ENCODE data around the gene PER3. TPM values are rescaled to one million over a fixed set of nuclear protein-coding genes. Genes with fewer than 3 reads are reported as not detected.

The PER3 gene
- total and polyA plus RNA-seq, 8 donors = 4.6 to 13.9 (median 9.6) TPM

- Histone ChIP-seq H3K36me3 (no peaks in the 10 kb centered on the region), H3K4me1 (no peaks in the 10 kb centered on the region), H3K27ac (no peak overlapping the region), H3K9me3 (no peaks in the 10 kb centered on the region), H3K4me3 (no peak overlapping the region), H3K27me3 (no peaks in the 10 kb centered on the region)
- WGBS, 2 donors = 88% methylated on average over 15 of the region's 15 CpGs
- TF ChIP-seq CTCF (IDR thresholded peaks at IDR 0.05) = no peak
- ATAC-seq = no peak
- DNase-seq = no peak
- intact Hi-C loops (cut with DNase I) = no loop called here
- FAIRE-seq = no peak
These were observed 77.4 kb downstream of the PER3 start for GRCh38 chr1:7861452-7861851.

- FAIRE-seq = no peak
- no peak overlapping the region for H3K4me3 ChIP-seq
- no peak overlapping the region for H3K27ac ChIP-seq
- no peaks in the 10 kb centered on the region for H3K4me1 ChIP-seq
- WGBS, 2 donors = 83 to 88% methylated on average over 17 of the region's 17 CpGs
- ATAC-seq = no peak
- H3K36me3 ChIP-seq = no peaks in the 10 kb centered on the region
- intact Hi-C loops (cut with DNase I) = no loop called here
- no peak for TF ChIP-seq CTCF (IDR thresholded peaks at IDR 0.05)
- H3K27me3 ChIP-seq = no peaks in the 10 kb centered on the region
- no peak for DNase-seq
- no peaks in the 10 kb centered on the region for H3K9me3 ChIP-seq
These were observed 78.3 kb downstream of the PER3 start for GRCh38 chr1:7862211-7863060.

GRCh38 chr1:7863756-7864328, 79.8 kb downstream of the PER3 start:
- FAIRE-seq = no peak
- no peak overlapping the region for H3K27ac ChIP-seq
- no peaks in the 10 kb centered on the region for H3K36me3 ChIP-seq
- no peaks in the 10 kb centered on the region for H3K9me3 ChIP-seq
- intact Hi-C loops (cut with DNase I) = no loop called here
- WGBS, 2 donors = 73 to 81% methylated on average over 17 of the region's 17 CpGs
- no peak for DNase-seq
- H3K4me1 ChIP-seq = no peaks in the 10 kb centered on the region
- H3K27me3 ChIP-seq = no peaks in the 10 kb centered on the region
- H3K4me3 ChIP-seq = no peak overlapping the region
- ATAC-seq = no peak
- TF ChIP-seq CTCF (IDR thresholded peaks at IDR 0.05) = no peak

GRCh38 chr1:7865978-7866377, 81.9 kb downstream of the PER3 start:
- intact Hi-C loops (cut with DNase I) = no loop called here
- Histone ChIP-seq H3K27me3 (no peaks in the 10 kb centered on the region), H3K9me3 (no peaks in the 10 kb centered on the region), H3K36me3 (no peaks in the 10 kb centered on the region), H3K27ac (no peak overlapping the region), H3K4me1 (no peaks in the 10 kb centered on the region), H3K4me3 (no peak overlapping the region)
- ATAC-seq (no peak), DNase-seq (no peak), FAIRE-seq (no peak)
- 77 to 86% methylated on average over 16 of the region's 16 CpGs for WGBS, 2 donors
- TF ChIP-seq CTCF (IDR thresholded peaks at IDR 0.05) = no peak

Measured in pancreas (tissue), 10 donors.